Measurements from ENCODE around the gene PIK3IP1. TPM values are rescaled to one million over a fixed set of nuclear protein-coding genes. Genes with fewer than 3 reads are reported as not detected.
"Not testable (repeated sequence)": the region's sequence is repeated elsewhere in the genome, so short reads cannot be mapped to it uniquely, and the experiment has no call there.

PIK3IP1 gene
- total and polyA plus RNA-seq, 4 donors, result 3.1 to 7.8 (median 6.0) TPM

GRCh38 chr22:31321421-31321820 lies 29.1 kb upstream of the PIK3IP1 start:
- WGBS, result 95% methylated on average over 4 of the region's 4 CpGs

GRCh38 chr22:31314220-31314619 lies 21.9 kb upstream of the PIK3IP1 start:
- not testable (repeated sequence) for DNase-seq (ENCODE audit: low spot score); H3K4me3 ChIP-seq (ENCODE audit: low read depth in 1 of 3, low read length in 3 of 3); H3K27me3 ChIP-seq (ENCODE audit: control insufficient read depth in 4 of 4, insufficient read depth in 4 of 4, low read length in 3 of 4); H3K9me3 ChIP-seq (ENCODE audit: control insufficient read depth in 4 of 4, low read length in 3 of 4); H3K9ac ChIP-seq (ENCODE audit: low read depth in 1 of 2, low read length in 2 of 2); H3K4me1 ChIP-seq (ENCODE audit: control insufficient read depth in 4 of 4, insufficient read depth in 4 of 4, low read length in 3 of 4); H3K36me3 ChIP-seq (ENCODE audit: control insufficient read depth in 4 of 4, insufficient read depth in 3 of 4, low read depth in 1 of 4, low read length in 3 of 4); H3K27ac ChIP-seq (ENCODE audit: low read depth in 1 of 2, low read length in 2 of 2)
- 100% methylated on average over 1 of the region's 1 CpG for WGBS

More at GRCh38 chr22:31321421-31321820, 29.1 kb upstream of the PIK3IP1 start:
- H3K9ac ChIP-seq (ENCODE audit: low read depth in 1 of 2, low read length in 2 of 2), result no peak overlapping the region
- no peaks in the 10 kb centered on the region for H3K4me1 ChIP-seq (ENCODE audit: control insufficient read depth in 4 of 4, insufficient read depth in 4 of 4, low read length in 3 of 4)
- H3K27ac ChIP-seq (ENCODE audit: low read depth in 1 of 2, low read length in 2 of 2), result no peak overlapping the region
- TF ChIP-seq, protein P1, sequence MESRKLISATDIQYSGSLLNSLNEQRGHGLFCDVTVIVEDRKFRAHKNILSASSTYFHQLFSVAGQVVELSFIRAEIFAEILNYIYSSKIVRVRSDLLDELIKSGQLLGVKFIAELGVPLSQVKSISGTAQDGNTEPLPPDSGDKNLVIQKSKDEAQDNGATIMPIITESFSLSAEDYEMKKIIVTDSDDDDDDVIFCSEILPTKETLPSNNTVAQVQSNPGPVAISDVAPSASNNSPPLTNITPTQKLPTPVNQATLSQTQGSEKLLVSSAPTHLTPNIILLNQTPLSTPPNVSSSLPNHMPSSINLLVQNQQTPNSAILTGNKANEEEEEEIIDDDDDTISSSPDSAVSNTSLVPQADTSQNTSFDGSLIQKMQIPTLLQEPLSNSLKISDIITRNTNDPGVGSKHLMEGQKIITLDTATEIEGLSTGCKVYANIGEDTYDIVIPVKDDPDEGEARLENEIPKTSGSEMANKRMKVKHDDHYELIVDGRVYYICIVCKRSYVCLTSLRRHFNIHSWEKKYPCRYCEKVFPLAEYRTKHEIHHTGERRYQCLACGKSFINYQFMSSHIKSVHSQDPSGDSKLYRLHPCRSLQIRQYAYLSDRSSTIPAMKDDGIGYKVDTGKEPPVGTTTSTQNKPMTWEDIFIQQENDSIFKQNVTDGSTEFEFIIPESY (IDR thresholded peaks at IDR 0.05), result no peak
- TF ChIP-seq TAF1 (conservative IDR thresholded peaks at IDR 0.05), result no peak
- no peak for TF ChIP-seq GABPA (IDR thresholded peaks at IDR 0.05 in 1 of 2, conservative IDR thresholded peaks at IDR 0.05 in 1 of 2)
- TF ChIP-seq, protein P2, sequence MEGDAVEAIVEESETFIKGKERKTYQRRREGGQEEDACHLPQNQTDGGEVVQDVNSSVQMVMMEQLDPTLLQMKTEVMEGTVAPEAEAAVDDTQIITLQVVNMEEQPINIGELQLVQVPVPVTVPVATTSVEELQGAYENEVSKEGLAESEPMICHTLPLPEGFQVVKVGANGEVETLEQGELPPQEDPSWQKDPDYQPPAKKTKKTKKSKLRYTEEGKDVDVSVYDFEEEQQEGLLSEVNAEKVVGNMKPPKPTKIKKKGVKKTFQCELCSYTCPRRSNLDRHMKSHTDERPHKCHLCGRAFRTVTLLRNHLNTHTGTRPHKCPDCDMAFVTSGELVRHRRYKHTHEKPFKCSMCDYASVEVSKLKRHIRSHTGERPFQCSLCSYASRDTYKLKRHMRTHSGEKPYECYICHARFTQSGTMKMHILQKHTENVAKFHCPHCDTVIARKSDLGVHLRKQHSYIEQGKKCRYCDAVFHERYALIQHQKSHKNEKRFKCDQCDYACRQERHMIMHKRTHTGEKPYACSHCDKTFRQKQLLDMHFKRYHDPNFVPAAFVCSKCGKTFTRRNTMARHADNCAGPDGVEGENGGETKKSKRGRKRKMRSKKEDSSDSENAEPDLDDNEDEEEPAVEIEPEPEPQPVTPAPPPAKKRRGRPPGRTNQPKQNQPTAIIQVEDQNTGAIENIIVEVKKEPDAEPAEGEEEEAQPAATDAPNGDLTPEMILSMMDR (IDR thresholded peaks at IDR 0.05; ENCODE audit: low read depth, low read length, missing input control), result no peak
- TF ChIP-seq, protein P3, sequence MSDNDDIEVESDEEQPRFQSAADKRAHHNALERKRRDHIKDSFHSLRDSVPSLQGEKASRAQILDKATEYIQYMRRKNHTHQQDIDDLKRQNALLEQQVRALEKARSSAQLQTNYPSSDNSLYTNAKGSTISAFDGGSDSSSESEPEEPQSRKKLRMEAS (IDR thresholded peaks at IDR 0.05), result no peak
- TF ChIP-seq, protein P4, sequence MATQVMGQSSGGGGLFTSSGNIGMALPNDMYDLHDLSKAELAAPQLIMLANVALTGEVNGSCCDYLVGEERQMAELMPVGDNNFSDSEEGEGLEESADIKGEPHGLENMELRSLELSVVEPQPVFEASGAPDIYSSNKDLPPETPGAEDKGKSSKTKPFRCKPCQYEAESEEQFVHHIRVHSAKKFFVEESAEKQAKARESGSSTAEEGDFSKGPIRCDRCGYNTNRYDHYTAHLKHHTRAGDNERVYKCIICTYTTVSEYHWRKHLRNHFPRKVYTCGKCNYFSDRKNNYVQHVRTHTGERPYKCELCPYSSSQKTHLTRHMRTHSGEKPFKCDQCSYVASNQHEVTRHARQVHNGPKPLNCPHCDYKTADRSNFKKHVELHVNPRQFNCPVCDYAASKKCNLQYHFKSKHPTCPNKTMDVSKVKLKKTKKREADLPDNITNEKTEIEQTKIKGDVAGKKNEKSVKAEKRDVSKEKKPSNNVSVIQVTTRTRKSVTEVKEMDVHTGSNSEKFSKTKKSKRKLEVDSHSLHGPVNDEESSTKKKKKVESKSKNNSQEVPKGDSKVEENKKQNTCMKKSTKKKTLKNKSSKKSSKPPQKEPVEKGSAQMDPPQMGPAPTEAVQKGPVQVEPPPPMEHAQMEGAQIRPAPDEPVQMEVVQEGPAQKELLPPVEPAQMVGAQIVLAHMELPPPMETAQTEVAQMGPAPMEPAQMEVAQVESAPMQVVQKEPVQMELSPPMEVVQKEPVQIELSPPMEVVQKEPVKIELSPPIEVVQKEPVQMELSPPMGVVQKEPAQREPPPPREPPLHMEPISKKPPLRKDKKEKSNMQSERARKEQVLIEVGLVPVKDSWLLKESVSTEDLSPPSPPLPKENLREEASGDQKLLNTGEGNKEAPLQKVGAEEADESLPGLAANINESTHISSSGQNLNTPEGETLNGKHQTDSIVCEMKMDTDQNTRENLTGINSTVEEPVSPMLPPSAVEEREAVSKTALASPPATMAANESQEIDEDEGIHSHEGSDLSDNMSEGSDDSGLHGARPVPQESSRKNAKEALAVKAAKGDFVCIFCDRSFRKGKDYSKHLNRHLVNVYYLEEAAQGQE (IDR thresholded peaks at IDR 0.05), result no peak
- TF ChIP-seq FOXA2 (IDR thresholded peaks at IDR 0.05), result no peak
- TF ChIP-seq JUND (IDR thresholded peaks at IDR 0.05), result no peak
- no peak for TF ChIP-seq SP1 (IDR thresholded peaks at IDR 0.05)
- no peak for TF ChIP-seq RXRA (IDR thresholded peaks at IDR 0.05)
- TF ChIP-seq ATF3 (IDR thresholded peaks at IDR 0.05), result no peak
- TF ChIP-seq EGR1 (IDR thresholded peaks at IDR 0.05; ENCODE audit: low read depth in 2 of 2), result no peak
- no peak for TF ChIP-seq NR2F2 (IDR thresholded peaks at IDR 0.05)
- TF ChIP-seq HNF4G (IDR thresholded peaks at IDR 0.05), result no peak
- TF ChIP-seq YY1 (IDR thresholded peaks at IDR 0.05), result no peak
- TF ChIP-seq RAD21 (IDR thresholded peaks at IDR 0.05), result no peak
- no peak for TF ChIP-seq FOXA1 (IDR thresholded peaks at IDR 0.05)
- no peak for TF ChIP-seq HNF4A (conservative IDR thresholded peaks at IDR 0.05)
- no peaks in the 10 kb centered on the region for H3K9me3 ChIP-seq (ENCODE audit: control insufficient read depth in 4 of 4, low read length in 3 of 4)
- DNase-seq (ENCODE audit: low spot score), result no peak
- H3K4me3 ChIP-seq (ENCODE audit: low read depth in 1 of 3, low read length in 3 of 3), result no peak overlapping the region
- H3K27me3 ChIP-seq (ENCODE audit: control insufficient read depth in 4 of 4, insufficient read depth in 4 of 4, low read length in 3 of 4), result no peaks in the 10 kb centered on the region
- H3K36me3 ChIP-seq (ENCODE audit: control insufficient read depth in 4 of 4, insufficient read depth in 3 of 4, low read depth in 1 of 4, low read length in 3 of 4), result peaks cover 0 to 16% (median 10%) of the 10 kb centered on the region in 4 donors
